C4-2B (cell line): ENCODE results near the gene B9D2.
"Not testable (repeated sequence)": the region's sequence is repeated elsewhere in the genome, so short reads cannot be mapped to it uniquely, and the experiment has no call there.

Experiments used
- CTCF ChIP-seq: fragments of 450-650 bp; conservative IDR thresholded peaks from 2 replicates; pipeline ENCODE4 v1.5.1; 2017; ENCODE audit warnings: mild to moderate bottlenecking
- ZFX ChIP-seq: fragments of 450-650 bp; IDR thresholded peaks from 2 replicates; pipeline ENCODE4 v1.6.1; 2017

- not testable (repeated sequence) for TF ChIP-seq CTCF, ZFX
These were observed 17.6 kb upstream of the B9D2 start for GRCh38 chr19:41381536-41381935.
